NCI-H187 (cell line): Measurements from ENCODE around the gene ARL10.
A peak's percentile ranks its signal among the peaks of the same experiment; 100 is the strongest.
"Not testable (repeated sequence)": the region's sequence is repeated elsewhere in the genome, so short reads cannot be mapped to it uniquely, and the experiment has no call there.

ENCODE experiments used
- DNase-seq, 2 experiments: peaks; one replicate each; lab custom pipeline; 2025; lab: John Stamatoyannopoulos, UW

ARL10 gene

DNA sequence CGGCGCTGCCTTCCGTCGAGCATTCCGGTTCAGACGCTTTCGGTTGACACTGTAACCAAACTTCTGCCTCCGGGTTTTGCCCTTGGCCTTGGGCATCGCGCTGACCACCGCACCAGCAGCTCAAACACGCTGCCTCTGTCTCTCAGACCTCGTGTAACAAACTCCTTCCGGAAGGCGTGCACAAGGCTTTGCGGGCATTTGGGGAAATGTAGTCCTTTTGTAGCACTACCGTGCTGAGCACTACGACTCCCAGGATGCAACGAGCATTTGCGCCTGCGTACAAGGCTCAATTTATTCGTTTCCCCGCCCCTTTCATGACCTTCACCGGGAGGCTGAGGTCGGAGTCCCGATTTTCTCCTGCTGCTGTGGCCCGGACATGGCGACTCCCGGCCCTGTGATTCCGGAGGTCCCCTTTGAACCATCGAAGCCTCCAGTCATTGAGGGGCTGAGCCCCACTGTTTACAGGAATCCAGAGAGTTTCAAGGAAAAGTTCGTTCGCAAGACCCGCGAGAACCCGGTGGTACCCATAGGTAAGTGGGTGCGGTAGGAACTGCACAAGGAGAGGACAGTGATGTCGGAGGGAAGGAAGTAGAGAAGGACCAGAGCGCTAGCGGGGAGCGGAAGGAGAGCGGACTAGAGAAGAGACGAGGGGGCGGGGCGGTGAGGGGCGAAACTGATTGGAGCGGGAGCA, 23.3 kb downstream of the ARL10 start, which contains the start of the genes HIGD2A and NOP16:
TSS of gene HIGD2A (plus strand) at position 308 of the 691 bp plus-strand sequence. CDS start at position 377, 69 bp downstream.
TSS of gene NOP16 (minus strand) at position 155 of the 691 bp plus-strand sequence. CDS start at position 96, 59 bp downstream.
- peak; percentile 95 to 97 for DNase-seq

DNA sequence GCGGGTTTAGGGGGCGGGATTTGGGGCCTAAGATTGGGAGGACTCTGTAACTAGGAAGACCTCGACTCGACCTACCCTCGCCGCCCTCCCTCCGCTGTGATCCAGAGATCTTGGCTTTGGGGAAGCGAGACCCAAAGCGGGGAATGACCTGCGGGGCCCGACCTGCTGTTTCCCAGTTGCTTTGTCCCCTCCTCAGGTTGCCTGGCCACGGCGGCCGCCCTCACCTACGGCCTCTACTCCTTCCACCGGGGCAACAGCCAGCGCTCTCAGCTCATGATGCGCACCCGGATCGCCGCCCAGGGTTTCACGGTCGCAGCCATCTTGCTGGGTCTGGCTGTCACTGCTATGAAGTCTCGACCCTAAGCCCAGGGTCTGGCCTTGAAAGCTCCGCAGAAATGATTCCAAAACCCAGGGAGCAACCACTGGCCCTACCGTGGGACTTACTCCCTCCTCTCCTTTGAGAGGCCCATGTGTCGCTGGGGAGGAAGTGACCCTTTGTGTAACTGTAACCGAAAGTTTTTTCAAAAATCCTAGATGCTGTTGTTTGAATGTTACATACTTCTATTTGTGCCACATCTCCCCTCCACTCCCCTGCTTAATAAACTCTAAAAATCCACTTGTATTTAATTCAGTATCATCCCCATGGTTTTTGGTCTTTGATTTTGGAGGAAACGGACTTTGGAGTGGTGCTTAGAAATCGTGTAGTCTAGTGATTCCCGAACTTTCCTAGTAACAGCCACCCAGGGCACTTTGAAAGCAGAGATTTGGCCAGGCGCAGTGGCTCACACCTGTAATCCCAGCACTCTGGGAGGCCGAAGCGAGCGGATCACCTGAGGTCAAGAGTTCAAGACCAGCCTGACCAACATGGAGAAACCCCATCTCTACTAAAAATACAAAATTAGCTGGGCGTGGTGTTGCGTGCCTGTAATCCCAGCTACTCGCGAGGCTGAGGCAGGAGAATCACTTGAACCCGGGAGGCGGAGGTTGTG, 24.1 kb downstream of the ARL10 start:
- no peak for DNase-seq

DNA sequence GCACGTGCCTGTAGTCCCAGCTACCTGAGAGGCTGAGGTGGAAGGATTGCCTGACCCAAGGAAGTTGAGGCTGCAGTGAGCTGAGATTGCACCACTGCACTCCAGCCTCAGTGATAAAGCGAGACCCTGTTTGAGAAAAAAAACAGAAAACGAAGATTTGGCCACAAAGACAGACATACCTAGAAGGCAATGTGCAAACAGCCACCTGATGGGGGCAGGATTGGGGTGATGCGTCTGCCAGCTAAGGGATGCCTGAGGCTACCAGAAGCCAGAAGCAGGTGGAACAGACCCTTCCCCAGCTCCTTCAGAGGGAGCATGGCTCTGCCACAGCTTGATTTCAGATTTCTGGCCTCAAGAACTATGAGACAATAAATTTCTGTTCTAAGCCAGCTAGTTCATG, 26.2 kb downstream of the ARL10 start:
- no peak for DNase-seq

DNA sequence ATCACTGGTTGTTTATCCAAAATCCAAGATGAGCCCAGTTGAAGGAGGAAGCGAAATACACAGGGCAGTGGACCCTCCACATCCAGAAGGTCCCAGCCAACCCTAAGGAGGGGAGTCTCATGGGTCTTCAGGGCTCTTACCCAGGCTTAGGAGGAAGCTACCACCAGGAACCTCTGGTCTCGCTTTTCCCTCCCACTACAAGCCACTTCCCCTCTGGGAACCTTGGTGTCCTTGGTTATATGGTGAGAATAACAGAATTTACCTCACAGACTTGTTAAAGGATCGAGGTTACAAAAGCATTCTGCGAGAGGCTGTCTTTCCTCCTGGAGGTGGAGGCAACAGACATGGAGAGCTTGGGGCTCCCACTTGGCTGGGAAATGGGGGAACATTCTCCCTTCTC, 26.7 kb downstream of the ARL10 start:
- DNase-seq, result no peak

DNA sequence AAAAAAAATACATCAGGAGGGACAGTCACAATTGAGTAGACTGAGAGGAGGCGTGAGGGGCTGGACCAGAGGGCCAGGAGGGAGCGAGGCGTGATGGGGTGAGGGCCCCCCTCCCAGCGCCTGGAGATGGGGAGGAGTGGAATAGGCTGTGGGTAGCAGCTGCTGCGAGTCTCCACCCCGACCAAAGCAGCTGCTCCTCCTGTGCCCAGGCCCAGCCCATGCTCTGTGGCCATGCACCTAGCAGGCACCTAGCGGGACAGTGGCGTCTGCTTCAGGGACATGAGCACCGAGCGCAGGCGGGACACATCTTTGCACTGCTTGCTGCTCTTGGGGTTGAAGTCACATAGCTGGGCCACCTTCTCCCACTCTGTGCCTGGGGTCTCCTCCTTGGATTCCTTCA, 27.2 kb downstream of the ARL10 start:
- DNase-seq, result no peak

DNA sequence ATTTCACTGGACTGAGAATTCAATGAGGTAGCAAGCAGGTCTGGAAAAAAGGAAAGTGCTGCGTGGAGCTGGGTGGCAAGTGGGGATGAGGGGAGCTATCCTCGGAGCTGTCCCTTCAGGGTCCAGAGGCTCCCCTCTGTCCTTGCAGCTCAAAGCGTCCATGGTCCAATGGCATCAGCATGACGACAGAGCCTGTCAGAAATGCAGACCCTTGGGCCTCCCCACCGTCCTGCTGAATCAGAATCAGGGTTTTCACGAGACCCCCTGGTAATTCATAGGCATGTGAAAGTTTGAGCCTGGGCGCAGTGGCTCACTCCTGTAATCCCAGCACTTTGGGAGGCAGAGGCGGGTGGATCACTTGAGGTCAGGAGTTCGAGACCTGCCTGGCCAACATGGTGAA, 28.8 kb downstream of the ARL10 start:
- DNase-seq, result no peak

DNA sequence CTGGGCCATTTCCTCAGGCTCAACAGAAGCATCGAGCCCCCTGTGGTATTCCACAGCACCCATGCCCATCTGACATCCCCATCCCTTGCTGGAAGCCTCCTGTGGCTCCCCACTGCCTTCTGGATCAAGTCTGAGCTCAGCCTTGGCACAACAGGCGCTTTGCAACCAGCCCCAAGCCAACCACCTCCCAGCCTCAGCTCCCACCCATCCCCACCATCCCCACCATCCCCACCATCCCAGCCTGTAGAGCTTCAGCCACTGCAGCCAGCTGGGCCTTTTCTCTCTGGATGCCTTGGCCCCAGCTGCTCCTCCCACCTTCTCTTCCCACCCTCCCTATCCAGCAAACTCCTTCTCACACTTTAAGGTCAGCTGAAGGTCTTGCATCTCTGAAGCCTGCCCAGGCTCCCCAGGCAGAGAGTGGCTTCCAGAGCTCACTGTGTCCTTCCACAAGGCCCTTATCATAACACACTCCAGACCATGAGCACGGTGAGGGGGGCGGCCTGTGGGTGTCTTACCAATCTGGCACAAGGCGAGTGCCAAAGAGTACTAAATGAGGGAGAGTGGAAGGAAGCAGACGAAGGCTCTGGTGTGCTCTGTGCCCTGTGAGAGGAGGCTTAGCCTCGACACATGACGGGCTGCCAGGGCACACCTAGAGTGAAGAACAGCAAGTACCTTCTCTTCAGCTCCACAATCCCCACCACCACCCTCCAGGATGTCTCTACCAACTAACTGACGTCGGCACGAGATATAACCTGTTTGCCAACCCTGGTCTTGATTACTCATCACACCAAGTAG, 29.8 kb downstream of the ARL10 start:
- DNase-seq, result no peak

DNA sequence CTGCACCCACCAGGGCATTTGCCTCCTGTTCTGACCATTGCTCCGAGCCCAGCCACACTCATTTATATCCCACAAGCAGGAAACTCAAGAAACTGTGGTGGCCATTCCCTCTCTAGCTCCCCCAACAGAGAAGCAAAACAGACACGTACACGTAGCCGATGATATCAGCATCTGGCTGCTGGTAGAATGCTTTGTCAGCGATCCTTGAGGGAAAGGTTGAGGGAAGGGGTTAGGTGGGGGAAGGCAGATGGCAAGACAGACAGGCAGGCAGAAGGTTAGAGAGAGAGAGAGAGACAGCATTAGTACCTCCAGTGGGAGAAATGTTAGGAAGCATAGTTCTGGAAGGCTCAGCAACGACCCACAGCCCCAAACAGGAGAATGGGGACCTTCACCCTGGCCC, 31.0 kb downstream of the ARL10 start:
- no peak for DNase-seq

DNA sequence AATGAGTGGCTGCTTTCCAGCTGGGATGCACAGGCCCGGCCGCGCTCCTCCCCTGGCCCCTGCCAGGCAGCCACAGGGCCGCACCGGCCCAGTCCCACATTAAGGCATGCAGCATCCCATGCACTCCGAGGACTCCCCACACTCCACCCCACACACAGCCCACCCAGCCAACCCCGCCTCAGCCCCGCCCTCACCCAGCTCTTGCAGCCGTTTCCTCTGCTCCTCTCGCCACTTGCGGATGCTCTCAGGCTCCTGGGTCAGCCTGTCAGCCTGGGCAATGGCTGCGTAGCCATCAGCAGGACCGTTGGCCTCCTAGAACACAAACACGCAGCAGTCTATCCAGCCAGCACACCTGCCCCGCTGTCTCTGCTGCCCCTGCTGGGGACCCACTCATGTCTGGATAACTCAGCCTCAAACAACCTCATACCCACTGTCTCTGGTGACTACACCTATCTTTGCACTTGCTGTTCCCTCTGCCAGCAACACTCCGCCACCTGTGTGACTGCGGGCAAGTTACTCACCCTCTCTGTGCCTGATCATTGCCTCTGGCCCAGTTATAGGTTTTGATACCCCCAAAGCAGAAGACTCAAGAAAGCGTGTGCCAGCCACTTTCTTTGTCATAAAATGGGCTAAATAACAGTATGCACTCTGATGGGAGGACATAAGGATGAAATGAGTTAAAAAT, 32.6 kb downstream of the ARL10 start:
- DNase-seq, result no peak

DNA sequence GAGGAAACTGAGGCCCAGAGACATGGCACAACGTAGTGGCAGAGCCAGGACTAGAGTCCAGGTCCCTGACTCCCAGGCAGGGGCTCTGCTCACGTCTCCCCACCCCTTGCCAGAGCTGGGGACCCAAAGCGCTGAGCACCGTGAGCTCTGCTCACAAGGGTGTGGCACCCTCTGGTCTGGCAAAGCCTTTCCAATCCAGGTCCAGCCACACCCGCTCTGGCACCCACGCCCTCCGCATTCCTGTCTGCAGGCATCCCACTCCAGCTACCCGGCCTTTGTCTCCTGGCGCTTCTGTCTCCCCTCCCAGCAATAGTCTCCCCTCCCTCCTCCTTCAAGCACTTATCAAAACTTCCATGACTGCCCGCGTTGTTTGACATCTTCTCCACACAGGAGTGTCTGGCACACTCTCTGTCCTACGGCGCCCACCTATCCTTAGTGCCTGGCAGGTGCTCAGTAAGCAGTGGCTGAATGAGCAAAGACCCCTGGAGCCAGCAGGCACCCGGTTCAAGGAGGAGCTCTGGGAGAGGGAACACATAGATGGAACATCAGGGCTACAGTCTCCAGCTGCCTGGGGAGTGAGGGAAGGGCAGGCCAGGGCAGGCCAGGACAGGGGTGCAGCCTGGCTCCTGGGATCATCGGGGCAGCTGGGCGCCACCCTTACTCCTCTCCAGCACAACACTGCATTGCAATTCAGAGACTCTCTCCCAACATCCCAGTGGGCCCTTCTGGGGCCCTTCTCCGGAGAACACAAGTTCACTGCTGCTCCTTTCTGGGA, 35.3 kb downstream of the ARL10 start:
- no peak for DNase-seq

DNA sequence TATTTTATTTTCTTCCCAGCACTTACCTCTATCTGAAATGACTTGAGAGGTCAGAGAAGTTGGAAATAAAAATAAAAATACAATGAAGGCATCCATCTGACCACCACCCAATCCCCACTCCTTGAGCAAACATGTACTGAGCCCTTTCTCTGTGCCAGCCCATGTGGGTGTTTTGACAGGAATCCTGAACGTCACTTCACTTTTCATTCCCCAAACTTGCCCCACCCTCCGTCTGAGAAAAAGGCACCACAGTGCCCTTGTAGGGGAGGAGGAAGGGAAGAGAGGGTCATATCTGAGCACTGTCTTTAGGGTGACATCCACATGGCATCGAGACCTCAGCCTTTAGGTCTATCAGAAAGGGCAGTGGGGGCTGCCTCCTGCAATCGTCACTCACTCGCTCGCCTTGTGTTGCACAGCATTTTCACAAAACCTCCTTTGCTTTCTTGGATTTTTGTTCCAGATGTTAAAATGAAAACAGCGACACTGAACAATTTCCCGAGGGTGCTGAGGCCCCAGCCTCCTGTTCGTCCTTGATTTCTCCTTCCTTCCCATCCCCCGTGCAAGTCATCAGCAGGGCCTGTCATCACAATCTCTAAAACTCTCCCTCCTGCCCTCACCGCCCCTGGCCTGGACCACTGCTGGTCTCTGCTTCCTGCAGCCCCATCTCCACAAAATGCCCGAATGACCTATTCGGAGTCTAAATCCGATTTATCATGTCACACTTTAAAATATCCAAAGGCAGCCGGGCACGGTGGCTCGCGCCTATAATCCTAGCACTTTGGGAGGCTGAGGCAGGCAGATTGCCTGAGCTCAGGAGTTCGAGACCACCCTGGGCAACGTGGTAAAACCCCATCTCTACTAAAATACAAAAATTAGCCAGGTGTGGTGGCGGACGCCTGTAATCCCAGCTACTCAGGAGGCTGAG, 36.3 kb downstream of the ARL10 start:
- DNase-seq, result no peak

DNA sequence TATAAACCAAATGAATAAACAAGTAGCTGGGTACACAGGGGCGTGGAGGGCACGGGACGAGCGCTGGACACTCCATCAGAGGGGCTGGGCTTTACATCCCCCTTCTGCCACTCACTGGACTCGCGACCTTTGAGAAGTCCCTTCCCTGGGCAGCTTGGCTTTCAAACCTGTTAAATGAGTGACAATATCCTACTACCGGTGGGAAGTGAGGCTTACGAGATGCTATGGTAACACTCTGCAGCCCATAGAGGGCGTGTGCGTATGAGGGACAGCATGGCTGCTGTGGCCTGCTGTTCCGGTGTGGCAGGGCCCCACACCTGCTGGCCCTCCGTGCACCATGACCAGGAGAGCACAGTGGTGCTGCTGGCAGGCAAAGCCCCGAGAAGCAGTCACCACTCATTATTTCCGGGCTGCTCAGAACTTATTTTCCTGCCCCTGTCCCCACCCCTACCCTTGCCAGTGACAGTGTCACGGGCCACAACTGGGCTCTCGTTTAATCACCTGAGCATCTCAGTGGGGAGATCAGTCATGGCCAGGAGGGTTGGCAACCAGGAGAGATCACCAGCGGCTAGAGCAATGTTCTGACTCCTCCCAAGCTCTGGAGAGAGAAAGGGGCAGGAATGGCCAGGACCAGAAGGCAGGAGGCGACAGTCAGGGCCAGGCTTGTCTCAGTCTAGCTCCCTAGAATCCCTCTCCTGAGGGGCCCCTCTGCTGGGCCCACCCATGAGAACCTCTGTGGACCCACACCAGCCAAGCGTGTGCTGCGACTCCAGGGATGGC, 40.6 kb downstream of the ARL10 start:
- no peak for DNase-seq

DNA sequence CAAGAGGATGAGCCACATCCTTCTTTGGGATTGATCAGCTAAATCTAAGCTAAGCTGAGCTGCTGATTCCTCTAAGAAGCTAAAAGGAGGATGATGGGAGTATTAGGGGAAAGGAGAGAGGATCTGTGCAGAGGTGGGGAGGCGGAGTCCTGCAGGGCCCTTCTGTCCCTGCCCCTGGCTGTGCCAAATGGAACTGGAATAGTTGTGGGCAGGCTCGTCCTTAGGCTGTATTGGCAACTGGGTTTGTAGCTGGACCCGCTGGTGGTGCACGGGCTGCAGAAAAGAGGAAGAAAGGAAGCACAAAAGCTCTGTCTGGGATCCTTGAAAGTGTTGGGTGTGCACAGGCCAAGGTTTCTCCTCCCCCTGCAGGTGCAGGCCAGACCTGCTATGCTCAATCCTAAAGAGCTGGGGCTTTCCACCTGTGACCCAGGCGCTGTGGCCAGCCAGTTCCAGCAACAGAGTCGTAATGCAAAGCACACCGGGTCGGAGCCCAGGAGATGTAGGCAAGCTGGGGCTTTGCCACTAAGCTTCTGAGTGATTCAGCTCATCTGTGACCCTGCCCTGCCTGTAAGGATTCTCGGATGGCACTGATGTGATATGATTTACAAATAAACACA, 41.3 kb downstream of the ARL10 start:
- DNase-seq, result no peak

DNA sequence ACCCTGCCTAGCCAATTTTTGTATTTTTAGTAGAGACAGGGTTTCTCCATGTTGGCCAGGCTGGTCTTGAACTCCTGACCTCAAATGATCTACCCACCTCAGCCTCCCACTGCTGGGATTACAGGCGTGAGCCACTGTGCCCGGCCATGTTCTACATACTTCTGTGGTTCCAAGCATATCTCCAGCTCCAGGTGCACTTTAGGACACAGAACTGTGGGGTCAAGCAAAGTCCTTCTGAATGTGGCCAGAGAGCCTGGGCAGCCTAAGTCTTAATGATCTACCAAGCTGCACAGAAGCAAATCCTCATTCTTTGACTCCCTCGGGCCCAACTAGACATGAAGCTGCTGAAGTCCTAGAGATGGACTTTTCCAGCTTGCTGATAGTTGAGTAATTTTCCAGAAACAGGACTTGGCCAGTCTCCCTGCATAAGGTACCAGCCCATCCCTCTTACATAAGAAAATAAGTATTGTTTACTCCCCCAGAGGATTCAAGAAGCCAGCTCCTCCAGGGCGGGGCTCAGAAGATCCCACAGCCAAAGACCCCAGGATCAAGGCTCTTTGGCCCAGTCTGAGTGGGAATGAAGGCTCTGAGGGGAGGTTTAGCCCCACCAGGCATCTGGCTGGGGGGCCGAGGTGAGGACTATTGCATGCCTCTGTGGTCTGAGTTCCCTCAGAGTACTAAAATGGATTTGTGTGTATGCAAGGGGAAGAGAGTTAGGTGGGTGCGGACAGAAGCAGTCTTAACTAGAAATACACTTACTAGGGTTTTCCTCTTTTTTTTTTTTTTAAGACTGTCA, 42.4 kb downstream of the ARL10 start:
- no peak for DNase-seq

DNA sequence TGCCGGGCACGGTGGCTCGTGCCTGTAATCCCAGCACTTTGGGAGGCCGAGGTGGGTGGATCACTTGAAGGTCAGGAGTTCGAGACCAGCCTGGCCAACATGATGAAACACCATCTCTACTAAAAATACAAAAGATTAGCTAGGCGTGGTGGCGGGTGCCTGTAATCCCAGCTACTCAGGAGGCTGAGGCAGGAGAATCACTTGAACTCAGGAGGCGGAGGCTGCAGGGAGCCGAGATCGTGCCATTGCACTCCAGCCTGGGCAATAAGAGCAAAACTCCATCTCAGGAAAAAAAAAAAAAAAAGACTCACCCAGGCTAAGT, 42.9 kb downstream of the ARL10 start:
- DNase-seq, result not testable (repeated sequence)

DNA sequence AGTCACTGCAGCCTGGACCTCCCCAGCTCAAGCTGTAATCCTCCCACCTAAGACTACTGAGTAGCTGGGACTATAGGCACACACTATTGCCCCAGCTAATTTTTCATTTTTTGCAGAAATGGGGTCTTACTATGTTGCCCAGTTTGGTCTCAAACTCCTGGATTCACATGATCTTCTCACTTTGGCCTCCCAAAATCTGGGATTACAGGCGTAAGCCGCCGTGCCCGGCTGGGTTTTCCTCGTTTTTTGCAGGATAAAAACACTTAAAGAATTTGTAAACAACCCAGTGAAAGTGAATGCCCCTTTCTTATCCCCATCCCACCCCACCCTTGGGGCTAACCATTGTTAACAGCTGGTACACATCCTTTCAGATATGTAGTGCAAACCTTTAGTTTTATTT, 43.3 kb downstream of the ARL10 start:
- no peak for DNase-seq

DNA sequence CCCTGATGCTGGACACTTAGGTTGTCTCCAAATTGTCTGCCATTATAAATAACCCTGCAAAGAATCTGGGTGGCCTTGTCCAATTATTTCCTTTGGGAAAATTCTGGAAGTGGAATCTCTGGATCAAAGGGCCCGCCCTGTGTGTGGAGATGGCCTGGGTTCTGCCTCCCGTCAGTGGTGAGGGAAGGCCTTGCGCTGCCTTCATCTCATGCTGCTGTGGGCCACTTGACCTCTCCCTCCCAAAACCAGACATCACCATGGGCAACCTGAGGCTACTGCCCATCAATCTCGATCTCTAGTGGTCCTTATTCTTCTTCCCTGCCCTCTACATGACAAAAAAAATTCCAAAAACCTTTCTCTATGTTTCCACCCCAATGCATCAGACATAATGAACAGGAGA, 44.5 kb downstream of the ARL10 start:
- no peak for DNase-seq
